Measurements from ENCODE around the gene NME4.

- TF ChIP-seq CTCF (IDR thresholded peaks at IDR 0.05) (no peak), POLR2A (IDR thresholded peaks at IDR 0.05) (no peak)
Measured at GRCh38 chr16:364595-365491, 32.2 kb upstream of the NME4 start.
